ENCODE measurements around the gene DMXL1.
"Not testable (repeated sequence)": the region's sequence is repeated elsewhere in the genome, so short reads cannot be mapped to it uniquely, and the experiment has no call there.

DMXL1 gene

GRCh38 chr5:119239119-119239417, 168.2 kb downstream of the DMXL1 start:
- Histone ChIP-seq H3K27ac (no peak overlapping the region), H3K4me2 (no peak overlapping the region), H3K27me3 (ENCODE audit: insufficient read depth, low read depth) (no peaks in the 10 kb centered on the region), H3K79me2 (ENCODE audit: insufficient read depth, low read depth) (no peaks in the 10 kb centered on the region), H3K4me3 (IDR thresholded peaks at IDR 0.05; ENCODE audit: insufficient read depth, low read depth, low read length) (no peak overlapping the region), H3K4me1 (ENCODE audit: low read depth, poor library complexity, severe bottlenecking) (no peaks in the 10 kb centered on the region), H2AFZ (ENCODE audit: low read depth) (no peak overlapping the region), H4K20me1 (ENCODE audit: insufficient read depth) (no peaks in the 10 kb centered on the region), H3K9ac (no peak overlapping the region), H3K36me3 (ENCODE audit: insufficient read depth) (no peaks in the 10 kb centered on the region)
- TF ChIP-seq, protein P1, sequence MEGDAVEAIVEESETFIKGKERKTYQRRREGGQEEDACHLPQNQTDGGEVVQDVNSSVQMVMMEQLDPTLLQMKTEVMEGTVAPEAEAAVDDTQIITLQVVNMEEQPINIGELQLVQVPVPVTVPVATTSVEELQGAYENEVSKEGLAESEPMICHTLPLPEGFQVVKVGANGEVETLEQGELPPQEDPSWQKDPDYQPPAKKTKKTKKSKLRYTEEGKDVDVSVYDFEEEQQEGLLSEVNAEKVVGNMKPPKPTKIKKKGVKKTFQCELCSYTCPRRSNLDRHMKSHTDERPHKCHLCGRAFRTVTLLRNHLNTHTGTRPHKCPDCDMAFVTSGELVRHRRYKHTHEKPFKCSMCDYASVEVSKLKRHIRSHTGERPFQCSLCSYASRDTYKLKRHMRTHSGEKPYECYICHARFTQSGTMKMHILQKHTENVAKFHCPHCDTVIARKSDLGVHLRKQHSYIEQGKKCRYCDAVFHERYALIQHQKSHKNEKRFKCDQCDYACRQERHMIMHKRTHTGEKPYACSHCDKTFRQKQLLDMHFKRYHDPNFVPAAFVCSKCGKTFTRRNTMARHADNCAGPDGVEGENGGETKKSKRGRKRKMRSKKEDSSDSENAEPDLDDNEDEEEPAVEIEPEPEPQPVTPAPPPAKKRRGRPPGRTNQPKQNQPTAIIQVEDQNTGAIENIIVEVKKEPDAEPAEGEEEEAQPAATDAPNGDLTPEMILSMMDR (conservative IDR thresholded peaks at IDR 0.05; ENCODE audit: low read depth, low read length), result no peak

GRCh38 chr5:119239826-119240225, 168.9 kb downstream of the DMXL1 start:
- H3K9ac ChIP-seq; H3K27ac ChIP-seq; H3K4me1 ChIP-seq (ENCODE audit: low read depth, poor library complexity, severe bottlenecking); H3K79me2 ChIP-seq (ENCODE audit: insufficient read depth, low read depth); H3K4me3 ChIP-seq (IDR thresholded peaks at IDR 0.05; ENCODE audit: insufficient read depth, low read depth, low read length); H2AFZ ChIP-seq (ENCODE audit: low read depth); H3K4me2 ChIP-seq; H3K36me3 ChIP-seq (ENCODE audit: insufficient read depth); H3K27me3 ChIP-seq (ENCODE audit: insufficient read depth, low read depth); H4K20me1 ChIP-seq (ENCODE audit: insufficient read depth): not testable (repeated sequence)

- Histone ChIP-seq H3K4me2 (no peak overlapping the region), H2AFZ (ENCODE audit: low read depth) (no peak overlapping the region), H3K36me3 (ENCODE audit: insufficient read depth) (no peaks in the 10 kb centered on the region), H3K9ac (no peak overlapping the region), H3K4me1 (ENCODE audit: low read depth, poor library complexity, severe bottlenecking) (no peaks in the 10 kb centered on the region), H4K20me1 (ENCODE audit: insufficient read depth) (no peaks in the 10 kb centered on the region), H3K79me2 (ENCODE audit: insufficient read depth, low read depth) (no peaks in the 10 kb centered on the region), H3K27me3 (ENCODE audit: insufficient read depth, low read depth) (no peaks in the 10 kb centered on the region), H3K27ac (no peak overlapping the region), H3K4me3 (IDR thresholded peaks at IDR 0.05; ENCODE audit: insufficient read depth, low read depth, low read length) (no peak overlapping the region)
- TF ChIP-seq, protein P1 (conservative IDR thresholded peaks at IDR 0.05; ENCODE audit: low read depth, low read length), result no peak
Measured at GRCh38 chr5:119243888-119244287, 173.0 kb downstream of the DMXL1 start.

- Histone ChIP-seq H3K4me2 (peak overlapping the region; percentile 53; the same call in 1 of the 2 replicates), H3K27me3 (ENCODE audit: insufficient read depth, low read depth) (no peaks in the 10 kb centered on the region), H4K20me1 (ENCODE audit: insufficient read depth) (no peaks in the 10 kb centered on the region), H3K27ac (no peak overlapping the region), H3K9ac (no peak overlapping the region), H3K36me3 (ENCODE audit: insufficient read depth) (no peaks in the 10 kb centered on the region), H3K4me1 (ENCODE audit: low read depth, poor library complexity, severe bottlenecking) (peaks cover 22% of the 10 kb centered on the region), H3K79me2 (ENCODE audit: insufficient read depth, low read depth) (no peaks in the 10 kb centered on the region), H2AFZ (ENCODE audit: low read depth) (no peak overlapping the region), H3K4me3 (IDR thresholded peaks at IDR 0.05; ENCODE audit: insufficient read depth, low read depth, low read length) (no peak overlapping the region)
- TF ChIP-seq, protein P1 (conservative IDR thresholded peaks at IDR 0.05; ENCODE audit: low read depth, low read length), result no peak
Measured at GRCh38 chr5:119250946-119251901, 180.3 kb downstream of the DMXL1 start.

All from KMS-11 (cell line).